HG03460 (cell line): ENCODE measurements around the gene ANO1.

Source experiments
- ATAC-seq: cut with Tn5 transposase; IDR thresholded peaks from one replicate; pipeline ENCODE4 v1.9.1; 2021; ENCODE audit not compliant: unreplicated experiment

The ANO1 gene

GRCh38 chr11:70050243-70050642 lies 27.9 kb upstream of the ANO1 start:
- no peak for ATAC-seq

- no peak for ATAC-seq
Measured at GRCh38 chr11:70054004-70054403, 24.1 kb upstream of the ANO1 start.

- no peak for ATAC-seq
Measured at GRCh38 chr11:70055444-70055843, 22.7 kb upstream of the ANO1 start.

- no peak for ATAC-seq
Measured at GRCh38 chr11:70057080-70057479, 21.0 kb upstream of the ANO1 start.

- ATAC-seq, result no peak
Measured at GRCh38 chr11:70059971-70060370, 18.1 kb upstream of the ANO1 start.

- ATAC-seq, result no peak
Measured at GRCh38 chr11:70060611-70061293, 17.4 kb upstream of the ANO1 start.

- no peak for ATAC-seq
Measured at GRCh38 chr11:70061734-70062133, 16.4 kb upstream of the ANO1 start.

GRCh38 chr11:70063121-70063520 lies 15.0 kb upstream of the ANO1 start:
- ATAC-seq, result no peak

- no peak for ATAC-seq
Measured at GRCh38 chr11:70063555-70063954, 14.6 kb upstream of the ANO1 start.

- ATAC-seq, result no peak
Measured at GRCh38 chr11:70064008-70064725, 13.9 kb upstream of the ANO1 start.

GRCh38 chr11:70064726-70065317 lies 13.3 kb upstream of the ANO1 start:
- ATAC-seq, result no peak

GRCh38 chr11:70065318-70066135 lies 12.6 kb upstream of the ANO1 start:
- ATAC-seq, result no peak

GRCh38 chr11:70066136-70066520 lies 12.0 kb upstream of the ANO1 start:
- no peak for ATAC-seq

GRCh38 chr11:70066628-70067027 lies 11.5 kb upstream of the ANO1 start:
- no peak for ATAC-seq

GRCh38 chr11:70067036-70067435 lies 11.1 kb upstream of the ANO1 start:
- no peak for ATAC-seq

- ATAC-seq, result no peak
Measured at GRCh38 chr11:70067591-70068341, 10.4 kb upstream of the ANO1 start.

GRCh38 chr11:70068345-70068744 lies 9.8 kb upstream of the ANO1 start:
- ATAC-seq, result no peak

GRCh38 chr11:70068950-70069349 lies 9.2 kb upstream of the ANO1 start:
- ATAC-seq, result no peak

- ATAC-seq, result no peak
Measured at GRCh38 chr11:70070706-70071105, 7.4 kb upstream of the ANO1 start.

- no peak for ATAC-seq
Measured at GRCh38 chr11:70071996-70072395, 6.1 kb upstream of the ANO1 start.

GRCh38 chr11:70072461-70072860 lies 5.7 kb upstream of the ANO1 start:
- ATAC-seq, result no peak
